Hepatocyte (in vitro differentiated cells): ENCODE results near the gene BIRC2. TPM values are rescaled to one million over a fixed set of nuclear protein-coding genes. Genes with fewer than 3 reads are reported as not detected.

ENCODE experiments used
- DNase-seq: peaks from one replicate; pipeline ENCODE4 v3.0.0-alpha.2; 2016; ENCODE audit warnings: low spot score
- H2AFZ ChIP-seq: fragments of 200-600 bp; sonication (generic); 2 replicates; pipeline ENCODE4 v1.6.0; 2016; ENCODE audit warnings: antibody characterized with exemption, mild to moderate bottlenecking
- H3K27ac ChIP-seq: fragments of 200-600 bp; sonication (generic); 2 replicates; pipeline ENCODE4 v1.5.1; 2016; ENCODE audit warnings: mild to moderate bottlenecking
- H3K27me3 ChIP-seq: fragments of 200-600 bp; sonication (generic); 2 replicates; pipeline ENCODE4 v1.6.1; 2016
- H3K36me3 ChIP-seq: fragments of 200-600 bp; sonication (generic); replicated peaks from 2 replicates; pipeline ENCODE4 v1.5.1; 2016; ENCODE audit warnings: low read depth; ENCODE audit not compliant: insufficient read depth
- H3K4me1 ChIP-seq: fragments of 200-600 bp; sonication (generic); 2 replicates; pipeline ENCODE4 v1.5.1; 2016; ENCODE audit warnings: mild to moderate bottlenecking, moderate library complexity; ENCODE audit not compliant: insufficient read depth
- H3K4me2 ChIP-seq: fragments of 200-600 bp; sonication (generic); 2 replicates; pipeline ENCODE4 v1.6.0; 2016
- H3K4me3 ChIP-seq: fragments of 200-600 bp; sonication (generic); 2 replicates; pipeline ENCODE4 v1.5.1; 2016; ENCODE audit warnings: mild to moderate bottlenecking
- H3K79me2 ChIP-seq: fragments of 200-600 bp; sonication (generic); 2 replicates; pipeline ENCODE4 v1.6.0; 2017; ENCODE audit warnings: mild to moderate bottlenecking
- H3K9me2 ChIP-seq: fragments of 200-600 bp; sonication (generic); replicated peaks from 2 replicates; pipeline ENCODE4 v1.6.0; 2017; ENCODE audit warnings: mild to moderate bottlenecking; ENCODE audit not compliant: insufficient read depth
- H3K9me3 ChIP-seq: fragments of 200-600 bp; sonication (generic); 2 replicates; pipeline ENCODE4 v1.5.1; 2016; ENCODE audit warnings: low read depth, mild to moderate bottlenecking
- H4K20me1 ChIP-seq: fragments of 200-600 bp; sonication (generic); 2 replicates; pipeline ENCODE4 v1.6.0; 2016; ENCODE audit warnings: mild to moderate bottlenecking; ENCODE audit not compliant: insufficient read depth, poor library complexity, severe bottlenecking
- CTCF ChIP-seq: fragments of 200-600 bp; sonication (generic); IDR thresholded peaks from 2 replicates; pipeline ENCODE4 v1.5.1; 2016; ENCODE audit warnings: antibody characterized with exemption, mild to moderate bottlenecking; ENCODE audit not compliant: poor library complexity
- EZH2 ChIP-seq: fragments of 200-600 bp; sonication (generic); IDR thresholded peaks from 2 replicates; pipeline ENCODE4 v1.6.1; 2016; ENCODE audit warnings: antibody characterized with exemption, mild to moderate bottlenecking, borderline replicate concordance
- EZH2phosphoT487 ChIP-seq: fragments of 200-600 bp; sonication (generic); IDR thresholded peaks from one replicate; pipeline ENCODE4 v1.6.1; 2018; ENCODE audit warnings: antibody characterized with exemption, mild to moderate bottlenecking, low read depth, moderate library complexity; ENCODE audit not compliant: unreplicated experiment, severe bottlenecking
- WGBS: methylation state at CpG from one replicate; pipeline ENCODE4 v1.1.6; 2016; ENCODE audit warnings: low lambda C conversion rate; ENCODE audit errors: missing lambda C conversion rate; 5-methylcytosine and 5-hydroxymethylcytosine counted together
- polyA plus RNA-seq: library from polyadenylated mRNA; unstranded; fragments of >200 nt; fragmentation: Nextera tagmentation; extraction: Ambion mirVana; gene quantifications from 2 replicates; pipeline ENCODE4 v1.2.1, GENCODE V29; 2016
- small RNA-seq: library from RNA; depleted of rRNA; stranded (forward); fragments of <200 nt; gene quantifications from one replicate; pipeline ENCODE3, GENCODE V24; 2014
- total RNA-seq: library from RNA; depleted of rRNA; stranded (reverse); fragments of >200 nt; gene quantifications from 2 replicates; pipeline ENCODE4 v1.2.3, GENCODE V29; 2014

Gene BIRC2
- total and polyA plus RNA-seq, 2 experiments from 2014 or later: 37.7 to 85.7 TPM

- Histone ChIP-seq H2AFZ (no peak overlapping the region), H3K9me2 (no peaks in the 10 kb centered on the region), H3K36me3 (no peaks in the 10 kb centered on the region), H3K4me2 (no peak overlapping the region), H3K79me2 (peaks cover 79% of the 10 kb centered on the region), H3K4me3 (no peak overlapping the region), H3K4me1 (peaks cover 15% of the 10 kb centered on the region), H3K27me3 (no peaks in the 10 kb centered on the region), H3K9me3 (no peaks in the 10 kb centered on the region), H4K20me1 (peaks cover 5% of the 10 kb centered on the region), H3K27ac (no peak overlapping the region)
- DNase-seq: no peak
- TF ChIP-seq EZH2phosphoT487: no peak
- no peak for TF ChIP-seq EZH2
- no peak for TF ChIP-seq CTCF
- WGBS: 57% methylated on average over 2 of the region's 2 CpGs
Measured at GRCh38 chr11:102426000-102426399, 79.0 kb downstream of the BIRC2 start.

GRCh38 chr11:102426570-102426969 is 79.6 kb downstream of the BIRC2 start:
- TF ChIP-seq EZH2phosphoT487: no peak
- TF ChIP-seq CTCF: no peak
- TF ChIP-seq EZH2: no peak
- H3K4me3 ChIP-seq: no peak overlapping the region
- no peak overlapping the region for H3K27ac ChIP-seq
- H4K20me1 ChIP-seq: peaks cover 3% of the 10 kb centered on the region
- H3K36me3 ChIP-seq: no peaks in the 10 kb centered on the region
- peaks cover 13% of the 10 kb centered on the region for H3K4me1 ChIP-seq
- no peaks in the 10 kb centered on the region for H3K9me3 ChIP-seq
- no peaks in the 10 kb centered on the region for H3K27me3 ChIP-seq
- no peak overlapping the region for H3K4me2 ChIP-seq
- no peak for DNase-seq
- peaks cover 77% of the 10 kb centered on the region for H3K79me2 ChIP-seq
- no peaks in the 10 kb centered on the region for H3K9me2 ChIP-seq
- no peak overlapping the region for H2AFZ ChIP-seq

- no peak for DNase-seq
- Histone ChIP-seq H3K27ac (peak overlapping the region; percentile 23), H3K9me3 (no peaks in the 10 kb centered on the region), H3K36me3 (no peaks in the 10 kb centered on the region), H4K20me1 (peaks cover 3% of the 10 kb centered on the region), H3K79me2 (peaks cover 77% of the 10 kb centered on the region), H2AFZ (no peak overlapping the region), H3K27me3 (no peaks in the 10 kb centered on the region), H3K9me2 (no peaks in the 10 kb centered on the region), H3K4me2 (no peak overlapping the region), H3K4me1 (peaks cover 13% of the 10 kb centered on the region), H3K4me3 (no peak overlapping the region)
- TF ChIP-seq EZH2phosphoT487 (no peak), CTCF (no peak), EZH2 (no peak)
- WGBS: 3% methylated on average over 1 of the region's 1 CpG
Measured at GRCh38 chr11:102427068-102427467, 80.1 kb downstream of the BIRC2 start.

Small RNA genes lying within 50 kb of the gene (small RNA-seq; reads per million reads assigned to genes)
- gene AP000942.3 (not detected), gene AP000942.4 (not detected), gene RNU6-952P (not detected)

Other genes starting within 250 kb of the BIRC2 start
- gene YAP1, start 236.8 kb upstream of the BIRC2 start, total RNA-seq: 111 and 125 TPM in 2 replicates
- 20.6 and 28.5 TPM in 2 replicates for gene YAP1, start 236.8 kb upstream of the BIRC2 start, polyA plus RNA-seq
- gene BIRC3, start 29.7 kb upstream of the BIRC2 start, total RNA-seq: 11.6 and 13.6 TPM in 2 replicates
- gene BIRC3, start 29.7 kb upstream of the BIRC2 start, polyA plus RNA-seq: 11.5 and 13.7 TPM in 2 replicates
- gene TMEM123, start 105.6 kb downstream of the BIRC2 start, total RNA-seq: 179 and 182 TPM in 2 replicates
- gene TMEM123, start 105.6 kb downstream of the BIRC2 start, polyA plus RNA-seq: 101 and 122 TPM in 2 replicates
- gene MMP7, start 183.5 kb downstream of the BIRC2 start, total RNA-seq: 1.9 and 5.0 TPM in 2 replicates
- 2.8 and 3.4 TPM in 2 replicates for gene MMP7, start 183.5 kb downstream of the BIRC2 start, polyA plus RNA-seq